ENCODE data around the gene THBS2.
"Not testable (repeated sequence)": the region's sequence is repeated elsewhere in the genome, so short reads cannot be mapped to it uniquely, and the experiment has no call there.

THBS2 gene

DNA sequence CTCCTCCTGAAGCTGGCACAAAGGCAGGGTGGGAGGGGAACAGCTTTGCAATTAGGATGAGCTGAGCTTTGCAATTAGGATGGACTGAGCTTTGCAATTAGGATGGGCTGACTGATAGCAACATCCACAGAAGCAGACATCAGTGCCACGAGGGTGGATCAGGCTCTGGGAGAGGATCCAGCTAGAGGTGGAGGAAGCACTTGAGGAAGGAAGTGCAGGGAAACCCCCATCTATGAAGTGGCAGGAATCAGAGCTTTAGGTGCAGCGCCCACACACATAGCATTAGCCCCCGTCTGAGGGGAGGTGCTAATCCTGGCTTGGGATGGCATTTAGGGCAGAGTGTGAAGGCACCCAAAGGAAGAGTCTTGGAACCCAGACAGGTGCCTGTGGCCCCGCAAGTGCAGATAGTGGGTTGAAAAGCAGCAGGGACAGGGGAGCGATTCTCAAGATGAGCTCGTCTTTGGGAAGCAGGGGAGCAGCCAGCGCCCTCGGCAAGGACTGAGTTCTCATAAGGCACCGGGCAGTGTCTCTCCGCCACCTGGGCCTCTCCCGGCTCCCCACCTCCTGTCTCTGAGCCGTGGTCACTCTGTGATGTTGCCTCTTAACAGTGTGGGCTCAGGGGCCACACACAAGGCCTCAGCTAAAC, 12.0 kb upstream of the THBS2 start:
- TF ChIP-seq ZNF274 (IDR thresholded peaks at IDR 0.05; ENCODE audit: low read depth, low read length), result no peak

DNA sequence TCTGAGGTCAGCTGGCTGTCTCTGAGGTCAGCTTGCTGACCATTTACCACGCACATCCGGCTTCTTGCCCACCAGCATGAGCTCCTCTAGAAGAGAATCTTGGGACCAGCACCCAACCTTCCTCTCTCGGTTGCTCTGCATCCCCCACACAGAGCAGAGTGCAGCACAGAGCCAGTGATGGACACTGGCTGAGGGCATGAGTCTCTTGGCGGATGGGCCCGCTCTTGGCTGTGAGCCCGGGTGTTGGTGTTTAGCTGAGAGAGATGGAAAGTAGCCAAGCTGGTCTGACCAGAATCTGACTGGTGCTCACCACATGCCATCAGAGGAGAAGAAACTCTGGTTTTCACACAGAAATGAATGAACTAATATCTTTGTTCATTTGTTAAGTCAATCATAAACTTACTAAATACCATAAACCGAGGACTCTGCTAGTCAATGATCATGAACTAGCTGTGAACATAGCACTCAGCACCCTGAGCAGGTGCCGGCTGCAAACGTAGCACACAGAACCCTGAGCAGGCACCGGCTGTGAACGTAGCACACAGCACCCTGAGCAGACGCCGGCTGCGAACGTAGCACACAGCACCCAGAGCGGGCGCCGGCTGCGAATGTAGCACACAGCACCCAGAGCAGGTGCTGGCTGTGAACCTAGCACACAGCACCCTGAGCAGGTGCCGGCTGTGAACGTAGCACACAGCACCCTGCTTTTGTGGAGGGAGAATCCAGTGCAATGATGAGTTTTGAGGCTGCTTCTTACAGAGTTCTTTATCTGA, 10.4 kb upstream of the THBS2 start:
- H3K4me3 ChIP-seq (ENCODE audit: low read length), result no peak overlapping the region
- TF ChIP-seq ZNF274 (IDR thresholded peaks at IDR 0.05; ENCODE audit: low read depth, low read length), result no peak

More for the DNA sequence above, 12.0 kb upstream of the THBS2 start:
- no peak overlapping the region for H3K4me3 ChIP-seq (ENCODE audit: low read length)

DNA sequence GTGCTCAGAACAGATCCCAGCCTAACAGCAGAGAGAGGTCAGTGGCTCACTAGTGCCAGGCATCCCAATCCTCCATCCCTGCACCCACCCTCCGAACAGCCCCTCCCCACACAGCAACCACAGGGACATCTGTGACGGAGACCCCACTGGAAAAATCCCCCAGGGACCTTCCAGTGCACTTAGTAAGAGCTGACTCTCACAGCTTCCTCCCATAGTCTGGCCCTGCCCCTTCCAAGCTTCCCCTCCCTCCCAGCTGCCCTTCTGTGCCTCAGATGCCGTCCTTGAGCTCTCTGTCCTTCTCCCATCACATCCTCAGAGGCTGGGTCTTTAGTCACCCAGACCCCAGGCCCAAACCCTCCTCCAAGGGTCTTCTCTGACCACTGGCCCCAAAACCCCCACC, 9.7 kb upstream of the THBS2 start:
- TF ChIP-seq ZNF274 (IDR thresholded peaks at IDR 0.05; ENCODE audit: low read depth, low read length), result no peak
- H3K4me3 ChIP-seq (ENCODE audit: low read length), result no peak overlapping the region

DNA sequence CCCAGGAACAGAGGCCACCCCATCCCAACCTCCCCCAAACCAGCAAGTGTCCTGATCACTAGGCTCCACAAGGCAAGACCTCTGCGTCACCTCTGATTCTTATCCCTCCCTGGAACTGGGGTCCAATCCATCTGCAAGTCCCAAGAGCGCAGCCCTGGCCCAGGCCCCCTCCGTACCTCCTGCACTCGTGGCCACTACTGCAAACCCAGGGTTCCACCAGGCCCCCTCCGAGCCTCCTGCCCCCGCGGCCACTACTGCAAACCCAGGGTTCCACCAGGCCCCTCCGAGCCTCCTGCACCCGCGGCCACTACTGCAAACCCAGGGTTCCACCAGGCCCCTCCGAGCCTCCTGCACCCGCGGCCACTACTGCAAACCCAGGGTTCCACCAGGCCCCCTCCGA, 9.0 kb upstream of the THBS2 start:
- not testable (repeated sequence) for H3K4me3 ChIP-seq (ENCODE audit: low read length)

DNA sequence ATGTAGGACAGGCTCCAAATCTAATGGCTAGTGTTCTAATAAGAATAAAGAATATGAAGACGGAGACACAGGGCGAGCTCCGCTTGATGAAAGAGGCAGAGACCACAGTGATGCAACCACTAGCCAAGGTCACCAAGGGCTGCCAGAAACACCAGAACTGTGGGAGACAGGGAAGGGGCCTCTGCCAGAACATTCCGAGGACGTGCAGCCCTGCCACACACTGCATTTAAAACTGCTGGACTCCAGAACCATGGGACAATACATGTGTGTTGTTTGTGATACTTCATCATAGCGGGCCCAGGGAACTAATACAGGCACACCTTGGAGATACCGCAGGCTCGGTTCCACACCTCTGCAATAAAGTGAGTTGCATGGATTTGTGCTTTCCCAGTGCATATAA, 2.9 kb upstream of the THBS2 start:
- no peak for TF ChIP-seq ZNF274 (IDR thresholded peaks at IDR 0.05; ENCODE audit: low read depth, low read length)
- no peak overlapping the region for H3K4me3 ChIP-seq (ENCODE audit: low read length)

DNA sequence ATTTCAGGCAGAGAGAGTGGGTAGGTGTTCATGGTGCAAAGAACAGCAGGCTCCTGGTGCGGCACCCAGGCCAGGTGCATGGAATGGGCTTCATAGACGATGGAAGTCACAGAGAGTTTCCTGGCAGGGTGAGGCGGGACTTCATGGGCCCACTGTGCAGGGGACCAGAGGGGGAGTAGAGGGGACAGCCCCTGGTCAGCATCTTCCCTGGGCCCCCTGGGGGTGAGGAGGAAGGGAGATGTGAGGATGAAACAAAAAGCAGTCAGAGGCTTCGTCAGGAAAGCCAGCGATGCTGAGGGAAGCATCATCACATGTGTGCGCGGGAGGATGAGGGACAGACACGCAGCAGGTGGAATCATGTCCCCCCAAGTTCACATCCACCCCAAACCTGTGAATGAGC, 2.4 kb upstream of the THBS2 start:
- H3K4me3 ChIP-seq (ENCODE audit: low read length), result no peak overlapping the region
- TF ChIP-seq ZNF274 (IDR thresholded peaks at IDR 0.05; ENCODE audit: low read depth, low read length), result no peak

DNA sequence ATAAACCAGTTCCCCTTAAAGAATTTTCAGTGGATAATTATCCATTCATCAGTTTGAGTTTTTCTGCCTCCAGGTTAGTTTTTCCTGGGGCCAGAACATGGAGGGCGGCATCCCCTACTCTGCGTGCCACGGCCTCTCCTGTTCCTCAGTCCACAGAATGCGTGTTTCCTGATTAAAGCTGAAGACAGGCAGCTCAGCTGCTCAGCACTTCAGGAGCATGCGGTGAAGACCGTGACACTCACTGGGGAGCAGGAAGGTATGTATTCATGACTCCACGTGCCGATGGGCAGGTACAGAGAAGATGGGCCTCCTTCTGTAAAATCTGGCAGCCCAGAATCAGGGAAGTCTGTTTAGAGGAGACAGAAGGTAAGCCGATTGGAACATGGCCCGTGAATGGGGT, 2.0 kb upstream of the THBS2 start:
- no peak for TF ChIP-seq ZNF274 (IDR thresholded peaks at IDR 0.05; ENCODE audit: low read depth, low read length)
- H3K4me3 ChIP-seq (ENCODE audit: low read length), result no peak overlapping the region

DNA sequence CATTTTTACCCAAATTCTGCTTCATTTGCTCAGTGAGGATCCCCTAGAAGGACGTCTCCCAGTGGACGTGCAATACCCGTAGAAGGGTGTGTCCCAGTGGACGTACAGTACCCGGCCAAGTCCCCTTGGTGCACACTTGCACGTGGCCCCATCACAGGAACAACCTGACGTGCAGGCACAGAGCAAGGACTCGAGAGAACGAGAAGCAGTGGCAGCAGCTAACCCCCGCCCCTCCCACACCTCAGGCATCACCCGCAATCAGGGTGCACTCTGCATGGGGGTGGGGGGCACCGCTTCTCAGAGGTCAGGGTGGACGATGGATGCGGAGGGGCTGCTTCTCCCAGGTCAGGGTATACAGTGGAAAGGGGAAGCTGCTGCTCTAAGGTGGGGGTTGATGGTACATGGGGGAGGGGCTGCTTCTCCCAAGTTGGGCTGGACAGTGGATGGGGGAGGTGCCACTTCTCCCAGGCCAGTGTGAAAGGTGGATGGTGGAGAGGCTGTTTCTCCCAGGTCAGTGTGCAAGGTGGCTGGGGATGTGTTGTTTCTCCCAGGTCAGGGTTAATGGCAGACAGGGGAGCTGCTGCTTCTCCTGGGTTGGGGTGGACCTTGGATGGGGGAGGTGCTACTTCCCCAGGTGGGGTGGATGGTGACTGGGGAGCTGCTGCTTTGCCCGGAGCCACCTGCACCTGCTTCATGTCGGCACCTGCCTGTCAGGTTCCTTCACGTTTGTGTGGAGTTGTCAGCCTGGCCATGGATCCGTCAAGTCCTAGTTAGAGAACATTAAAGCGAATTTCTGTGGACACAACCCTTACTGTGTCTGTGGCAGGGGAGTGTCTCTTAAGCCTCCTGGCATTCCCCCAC, 1.0 kb upstream of the THBS2 start:
- H3K4me3 ChIP-seq (ENCODE audit: low read length), result no peak overlapping the region
- no peak for TF ChIP-seq ZNF274 (IDR thresholded peaks at IDR 0.05; ENCODE audit: low read depth, low read length)

DNA sequence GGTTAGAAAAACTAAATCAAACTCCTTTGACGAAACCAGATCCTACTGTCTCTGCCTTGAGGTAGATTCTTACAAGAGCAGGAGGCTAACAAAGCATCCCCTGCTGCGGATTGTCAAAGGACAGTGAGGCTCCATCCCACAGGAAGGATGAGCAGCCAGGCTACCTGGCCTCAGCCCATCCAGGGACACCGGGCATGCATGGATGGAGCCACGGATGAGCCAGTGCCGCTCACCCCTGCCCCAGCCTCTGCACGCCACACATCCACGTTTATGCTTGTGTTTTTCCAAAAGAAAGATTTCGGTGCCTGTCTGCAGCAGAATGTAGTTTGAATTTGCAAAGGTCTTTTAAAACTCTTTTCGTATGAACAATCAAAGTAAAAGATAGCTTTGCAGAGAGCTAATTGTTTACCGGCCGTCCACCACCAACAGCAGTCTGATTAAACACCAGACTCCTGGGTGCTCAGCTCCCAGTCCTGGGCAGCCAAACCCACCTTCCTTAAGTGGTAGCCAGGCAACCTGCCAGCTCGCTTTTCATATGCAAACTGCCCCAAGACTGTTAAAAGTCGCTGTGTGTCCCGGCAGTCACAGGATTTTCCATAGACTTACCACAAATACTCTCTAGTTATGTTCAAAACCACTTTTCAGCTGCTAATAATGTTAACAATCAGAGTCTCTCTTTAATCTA, 999 bp downstream of the THBS2 start:
- TF ChIP-seq ZNF274 (IDR thresholded peaks at IDR 0.05; ENCODE audit: low read depth, low read length), result no peak
- no peak overlapping the region for H3K4me3 ChIP-seq (ENCODE audit: low read length)

DNA sequence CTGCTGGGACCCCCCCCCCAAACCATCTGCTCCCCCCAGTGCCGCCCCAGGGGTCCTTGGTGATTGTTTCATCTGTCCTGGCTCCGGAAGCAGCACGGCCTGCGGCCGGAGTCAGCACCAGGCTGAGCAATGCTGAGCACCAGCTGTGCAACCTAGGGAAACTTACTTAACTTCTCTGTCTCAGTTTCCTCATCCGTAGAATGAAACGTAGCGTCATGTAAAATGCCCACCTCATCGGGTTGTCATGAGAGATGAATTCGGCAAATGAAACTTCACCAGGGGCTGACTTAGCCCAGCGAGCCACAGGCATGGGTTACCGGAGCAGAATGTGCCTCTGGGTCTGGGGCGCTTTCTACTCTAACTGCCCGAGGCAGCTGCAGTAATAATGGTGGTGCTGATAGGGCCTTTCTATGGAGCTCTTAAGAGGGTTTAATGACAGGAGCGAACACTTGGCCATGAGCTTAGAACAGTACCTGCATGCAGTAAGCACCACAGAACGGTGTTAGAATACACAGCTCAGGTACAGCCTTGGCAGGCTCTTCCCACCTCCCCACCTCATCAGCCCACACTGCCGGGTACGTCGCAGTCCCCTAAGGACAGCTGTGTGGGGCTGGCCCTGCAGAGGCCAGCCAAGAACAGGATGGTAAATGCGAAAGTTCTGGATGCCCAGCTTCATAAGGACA, 1.7 kb downstream of the THBS2 start:
- no peak overlapping the region for H3K4me3 ChIP-seq (ENCODE audit: low read length)
- TF ChIP-seq ZNF274 (IDR thresholded peaks at IDR 0.05; ENCODE audit: low read depth, low read length), result no peak

DNA sequence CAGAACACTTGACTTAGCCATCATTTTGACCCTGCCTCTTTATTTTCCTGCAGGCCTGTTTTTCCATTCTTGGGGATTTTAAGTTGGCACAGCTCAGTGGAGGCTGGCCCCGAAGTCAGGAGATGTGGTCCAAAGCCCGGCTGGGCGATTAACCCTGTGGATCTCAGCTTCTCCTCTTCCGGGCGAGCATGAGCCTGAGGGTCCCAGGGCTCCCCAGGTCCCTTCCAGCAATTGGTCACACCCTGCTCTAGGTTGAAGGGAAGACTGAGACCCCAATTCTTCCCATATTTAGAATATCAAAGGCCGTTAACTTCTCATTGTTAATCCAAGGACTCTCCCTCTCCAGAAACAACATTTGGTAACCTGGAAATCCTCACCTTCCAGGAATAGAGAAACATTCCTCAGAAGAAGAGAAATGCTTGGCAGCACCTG, 2.3 kb downstream of the THBS2 start:
- TF ChIP-seq ZNF274 (IDR thresholded peaks at IDR 0.05; ENCODE audit: low read depth, low read length), result no peak
- no peak overlapping the region for H3K4me3 ChIP-seq (ENCODE audit: low read length)

DNA sequence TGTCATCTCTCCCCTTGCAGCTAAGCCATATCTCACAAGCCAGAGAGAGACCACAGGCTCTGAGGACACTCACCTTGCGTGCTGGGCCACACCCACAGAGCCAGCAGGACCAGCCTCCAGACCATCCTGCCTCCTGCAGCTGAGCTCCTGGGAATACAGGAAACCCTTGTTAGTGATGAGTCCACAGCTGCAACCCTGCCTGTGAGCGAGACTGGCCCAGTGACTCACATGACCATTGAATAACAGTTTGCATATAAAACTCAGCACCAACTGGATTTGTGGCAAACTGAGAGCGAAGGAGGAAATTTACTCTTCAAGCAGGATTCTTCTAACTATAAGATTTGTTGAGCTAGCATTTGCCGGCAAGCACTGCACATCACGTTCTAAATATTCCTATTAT, 3.0 kb downstream of the THBS2 start:
- no peak overlapping the region for H3K4me3 ChIP-seq (ENCODE audit: low read length)
- no peak for TF ChIP-seq ZNF274 (IDR thresholded peaks at IDR 0.05; ENCODE audit: low read depth, low read length)

DNA sequence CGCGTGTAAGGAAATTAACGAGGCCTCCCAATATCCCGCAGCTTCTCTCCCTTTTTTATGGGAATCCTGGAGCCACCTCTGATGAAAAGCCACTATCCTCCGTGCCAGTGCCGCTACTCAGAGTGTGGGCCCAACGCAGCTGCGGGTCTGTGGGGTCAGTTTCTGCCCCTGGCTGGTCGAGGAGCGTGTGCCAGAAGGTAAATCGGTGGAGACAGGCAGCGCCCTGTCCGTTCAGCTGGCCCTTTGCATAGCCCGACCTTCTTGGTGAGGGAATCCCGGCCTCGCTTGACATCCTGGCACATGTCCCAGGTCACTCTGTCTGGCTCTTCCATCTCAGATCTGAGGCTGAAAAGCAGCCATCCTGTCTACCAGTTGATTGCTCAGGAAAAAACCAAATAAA, 4.6 kb downstream of the THBS2 start:
- TF ChIP-seq ZNF274 (IDR thresholded peaks at IDR 0.05; ENCODE audit: low read depth, low read length), result no peak
- no peak overlapping the region for H3K4me3 ChIP-seq (ENCODE audit: low read length)

DNA sequence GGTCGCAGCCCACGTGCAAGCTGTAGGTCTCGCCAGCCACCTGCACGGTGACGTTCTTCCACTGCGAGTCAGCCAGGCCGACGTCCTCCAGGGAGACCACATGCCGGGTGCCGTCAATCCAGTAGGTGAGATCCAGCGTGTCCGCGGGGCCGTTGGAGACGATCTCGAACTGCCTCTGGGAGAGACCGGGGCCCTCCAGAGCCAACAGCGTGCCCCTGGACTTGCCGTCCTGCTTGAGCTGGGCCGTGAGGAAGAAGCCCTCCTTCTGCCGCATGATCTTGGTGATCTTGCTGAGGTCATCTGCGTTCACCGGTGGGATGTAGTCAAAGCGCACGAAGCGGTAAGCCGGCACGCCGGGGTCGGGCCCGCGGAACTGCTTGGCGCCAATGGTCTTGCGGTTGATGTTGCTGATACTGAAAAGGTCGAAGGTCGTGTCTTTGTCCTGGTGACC, 5.1 kb downstream of the THBS2 start:
- no peak overlapping the region for H3K4me3 ChIP-seq (ENCODE audit: low read length)
- TF ChIP-seq ZNF274 (IDR thresholded peaks at IDR 0.05; ENCODE audit: low read depth, low read length), result no peak
